GM19240 (cell line): ENCODE results near the gene LINGO4.

ENCODE experiments used
- DNase-seq: peaks from one replicate; pipeline ENCODE4 v3.0.0; 2011; ENCODE audit warnings: low spot score; ENCODE audit not compliant: insufficient read length

The LINGO4 gene, protein sequence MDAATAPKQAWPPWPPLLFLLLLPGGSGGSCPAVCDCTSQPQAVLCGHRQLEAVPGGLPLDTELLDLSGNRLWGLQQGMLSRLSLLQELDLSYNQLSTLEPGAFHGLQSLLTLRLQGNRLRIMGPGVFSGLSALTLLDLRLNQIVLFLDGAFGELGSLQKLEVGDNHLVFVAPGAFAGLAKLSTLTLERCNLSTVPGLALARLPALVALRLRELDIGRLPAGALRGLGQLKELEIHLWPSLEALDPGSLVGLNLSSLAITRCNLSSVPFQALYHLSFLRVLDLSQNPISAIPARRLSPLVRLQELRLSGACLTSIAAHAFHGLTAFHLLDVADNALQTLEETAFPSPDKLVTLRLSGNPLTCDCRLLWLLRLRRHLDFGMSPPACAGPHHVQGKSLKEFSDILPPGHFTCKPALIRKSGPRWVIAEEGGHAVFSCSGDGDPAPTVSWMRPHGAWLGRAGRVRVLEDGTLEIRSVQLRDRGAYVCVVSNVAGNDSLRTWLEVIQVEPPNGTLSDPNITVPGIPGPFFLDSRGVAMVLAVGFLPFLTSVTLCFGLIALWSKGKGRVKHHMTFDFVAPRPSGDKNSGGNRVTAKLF

DNA sequence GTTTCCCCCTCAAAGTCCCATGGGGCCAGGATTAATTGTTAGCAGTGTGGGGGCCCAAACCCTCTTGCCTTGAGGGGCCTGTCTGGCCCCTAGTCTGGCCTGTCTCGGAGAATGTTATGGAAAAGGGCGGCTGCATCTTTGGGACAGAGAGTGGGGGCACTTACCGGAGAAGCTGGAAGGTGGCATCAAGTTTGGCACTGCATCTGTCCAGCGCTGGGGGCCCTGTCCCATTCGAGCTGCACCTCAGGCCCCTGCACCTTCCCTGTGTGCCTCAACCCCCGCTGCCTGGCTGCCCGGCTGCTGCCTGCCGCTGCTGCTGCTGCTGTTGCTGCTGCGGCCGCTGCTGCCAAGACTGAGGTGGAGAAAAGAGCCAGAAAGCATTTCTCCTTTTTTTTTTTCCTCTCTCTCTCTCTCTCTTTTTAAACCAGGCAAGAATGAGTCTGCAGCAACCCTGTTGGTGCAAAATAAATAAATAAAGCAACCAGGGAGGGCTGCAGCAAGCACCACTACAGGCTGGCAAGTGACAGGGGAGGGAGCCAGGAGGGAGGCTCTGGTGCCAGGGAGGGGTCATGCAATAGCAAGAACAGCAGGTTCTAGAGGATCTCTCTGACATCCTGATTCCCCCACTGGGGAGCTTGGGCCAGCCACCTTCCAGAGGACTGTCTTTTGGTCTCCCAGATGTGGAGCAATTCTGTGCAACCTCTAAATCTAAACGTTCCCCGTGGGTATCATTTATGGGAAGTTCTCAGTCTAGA lies at the start of gene LINGO4:
Gene LINGO4, minus strand, starts transcription at position 354 of the 755 bp plus-strand sequence. CDS start 2,715 bp downstream, outside the sequence.
- no peak for DNase-seq

DNA sequence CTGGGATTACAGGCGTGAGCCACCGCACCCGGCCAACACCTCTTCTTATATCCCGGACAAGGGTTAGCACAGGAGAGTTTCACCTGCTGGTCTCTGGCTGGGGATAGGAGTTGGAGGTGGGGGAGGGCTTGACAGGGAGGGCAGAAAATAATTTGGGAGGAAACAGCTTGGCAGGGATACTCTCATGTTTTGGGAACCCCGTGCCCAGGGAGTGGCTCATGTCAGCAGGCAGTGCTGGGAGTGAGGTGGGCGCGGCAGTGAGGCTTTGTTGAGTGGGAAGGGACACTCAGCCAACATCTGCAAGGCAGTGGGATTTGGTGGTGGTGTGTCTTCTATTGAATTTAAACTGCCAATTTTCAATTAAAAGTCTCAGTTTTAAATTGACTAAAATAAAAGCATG lies 49.4 kb upstream of the LINGO4 start:
- DNase-seq = no peak

DNA sequence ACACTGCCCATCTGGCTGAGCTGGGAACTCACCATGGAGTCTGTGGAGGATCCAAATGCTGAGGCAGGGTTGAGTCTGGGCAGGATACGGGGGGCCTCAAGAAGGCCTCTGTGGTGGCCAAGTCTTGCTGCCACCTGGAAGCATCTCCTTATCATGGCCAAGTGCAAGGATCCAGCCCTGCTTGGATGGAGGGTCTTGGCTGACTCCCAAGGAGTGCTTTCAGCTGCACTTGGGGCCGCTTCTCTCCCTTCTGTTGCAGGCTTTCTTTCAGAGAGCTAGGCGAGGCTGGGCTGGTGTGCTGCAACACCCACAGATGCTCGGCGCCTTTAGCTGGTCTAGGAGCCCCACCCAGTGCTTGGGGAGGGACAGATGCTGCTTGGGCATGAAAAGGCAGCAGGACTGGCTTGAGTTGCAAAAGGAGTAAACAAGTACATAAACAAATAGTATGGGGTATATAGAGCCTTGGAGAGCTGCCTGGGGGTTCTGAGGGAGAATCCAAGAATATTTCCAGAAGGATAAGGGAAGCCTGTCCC lies 48.3 kb upstream of the LINGO4 start, which contains the start of gene THEM5:
Gene THEM5, minus strand, starts transcription at position 302 of the 533 bp plus-strand sequence. Its CDS starts 147 bp downstream, at position 155.
- no peak for DNase-seq

DNA sequence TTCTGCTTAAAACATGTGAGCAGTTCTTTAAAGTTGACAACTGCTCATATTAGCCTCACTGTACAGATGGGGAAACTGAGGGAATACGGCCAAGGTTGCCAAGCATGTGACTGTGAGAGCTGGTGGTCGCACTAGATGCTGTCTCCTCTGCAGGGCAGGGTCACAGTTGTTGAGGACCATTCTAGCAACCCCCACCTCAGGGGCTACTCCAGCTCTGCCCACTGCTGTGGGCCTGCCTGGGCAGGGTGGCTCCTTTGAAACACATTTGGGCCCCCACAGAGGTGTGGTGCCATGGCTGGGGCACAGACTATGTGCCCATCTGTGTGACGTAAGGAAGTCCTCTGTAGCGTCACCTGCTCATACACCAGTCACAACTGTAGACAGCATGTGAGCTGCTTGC lies 47.5 kb upstream of the LINGO4 start:
- DNase-seq = no peak

DNA sequence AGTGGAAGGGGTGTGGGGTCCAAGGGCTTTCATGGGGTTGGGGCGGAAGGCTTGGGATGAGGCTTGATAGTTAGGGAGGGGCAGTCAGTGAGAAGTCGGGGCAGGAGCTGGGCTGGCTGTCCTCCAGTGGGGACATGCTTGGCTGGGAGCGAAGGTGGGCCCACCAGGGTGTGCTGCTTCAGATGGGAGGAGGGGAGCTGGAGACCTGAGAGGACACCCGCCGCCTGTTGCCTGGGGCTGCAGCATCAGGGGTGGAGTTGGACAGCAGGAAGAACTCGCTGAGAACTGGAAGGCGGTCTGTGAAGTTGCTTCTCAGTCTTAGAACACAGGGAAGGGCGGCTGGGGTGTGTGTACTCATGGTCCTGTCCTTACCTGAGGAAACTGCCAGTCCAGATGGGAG lies 46.7 kb upstream of the LINGO4 start:
- DNase-seq = no peak

DNA sequence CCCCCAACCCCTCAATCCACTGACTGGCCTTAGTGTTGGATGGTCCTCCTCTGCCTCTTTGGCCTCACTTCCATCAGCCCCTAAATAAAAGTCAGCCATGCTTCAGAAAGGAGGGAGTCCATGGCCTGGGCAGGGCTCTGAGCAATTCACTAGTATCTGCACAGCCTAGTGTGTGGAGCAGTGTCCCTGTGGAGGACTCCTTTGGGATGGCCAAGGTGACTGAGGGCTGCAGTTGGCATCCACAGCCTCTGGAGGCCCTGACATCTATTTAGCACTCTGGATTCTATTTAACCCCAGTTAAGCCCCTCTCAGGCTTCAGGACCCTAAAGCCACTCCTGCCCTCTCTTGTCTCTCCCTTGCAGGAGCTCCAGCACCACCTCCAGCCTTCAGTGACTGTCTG lies 44.7 kb upstream of the LINGO4 start:
- DNase-seq = no peak

DNA sequence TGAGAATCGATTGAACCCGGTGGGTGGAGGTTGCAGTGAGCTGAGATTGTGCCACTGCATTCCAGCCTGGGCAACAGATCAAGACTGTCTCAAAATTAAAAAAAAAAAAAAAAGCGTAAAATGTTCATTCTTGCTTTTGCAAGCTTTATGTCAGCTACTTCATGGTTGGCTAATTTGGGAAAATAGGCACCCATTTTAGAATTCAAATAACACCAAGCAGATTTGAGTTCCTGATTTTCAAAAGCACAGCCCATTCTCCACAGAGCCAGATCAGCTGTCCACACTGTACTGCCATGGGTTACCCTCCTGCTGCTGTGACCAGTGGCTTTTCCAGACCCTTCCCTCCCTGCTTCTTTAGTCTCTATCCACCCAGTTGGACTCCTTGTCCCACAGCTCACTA lies 43.9 kb upstream of the LINGO4 start:
- DNase-seq = no peak

DNA sequence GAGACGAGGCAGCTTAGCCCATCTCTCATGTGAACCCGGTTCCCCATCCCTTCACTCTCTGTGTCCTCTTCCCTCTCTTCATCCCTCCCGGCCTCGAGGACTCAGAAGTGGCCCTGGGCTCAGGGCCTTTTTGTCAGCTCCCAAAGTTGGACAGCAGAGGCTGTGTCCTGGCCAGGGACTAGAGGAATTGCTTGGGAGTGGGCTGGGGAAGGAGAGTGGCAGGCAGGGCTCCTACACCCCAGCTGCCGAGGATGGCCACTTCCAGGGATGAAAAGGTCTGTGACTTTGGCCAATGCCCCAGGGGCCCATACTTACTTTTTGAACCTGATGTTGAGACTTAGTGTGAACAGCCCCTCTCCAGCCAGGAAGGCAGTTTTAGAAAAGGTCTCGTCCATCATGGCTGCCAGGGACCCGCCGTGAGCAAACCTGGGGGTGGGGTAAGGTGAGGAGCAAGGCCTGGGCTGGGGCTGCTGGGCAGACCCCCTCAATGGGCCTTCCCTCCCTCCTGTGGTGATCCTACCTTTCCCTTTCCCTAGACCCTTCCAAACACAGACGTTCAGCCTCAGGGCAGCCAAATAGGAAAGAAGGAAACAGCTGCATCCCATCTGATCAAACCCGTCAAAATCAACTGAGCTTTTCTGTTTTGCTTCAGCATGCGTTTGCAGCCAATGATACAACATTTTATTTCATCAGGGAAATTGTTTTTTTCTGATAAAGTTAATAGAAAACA lies 42.8 kb upstream of the LINGO4 start:
- no peak for DNase-seq

DNA sequence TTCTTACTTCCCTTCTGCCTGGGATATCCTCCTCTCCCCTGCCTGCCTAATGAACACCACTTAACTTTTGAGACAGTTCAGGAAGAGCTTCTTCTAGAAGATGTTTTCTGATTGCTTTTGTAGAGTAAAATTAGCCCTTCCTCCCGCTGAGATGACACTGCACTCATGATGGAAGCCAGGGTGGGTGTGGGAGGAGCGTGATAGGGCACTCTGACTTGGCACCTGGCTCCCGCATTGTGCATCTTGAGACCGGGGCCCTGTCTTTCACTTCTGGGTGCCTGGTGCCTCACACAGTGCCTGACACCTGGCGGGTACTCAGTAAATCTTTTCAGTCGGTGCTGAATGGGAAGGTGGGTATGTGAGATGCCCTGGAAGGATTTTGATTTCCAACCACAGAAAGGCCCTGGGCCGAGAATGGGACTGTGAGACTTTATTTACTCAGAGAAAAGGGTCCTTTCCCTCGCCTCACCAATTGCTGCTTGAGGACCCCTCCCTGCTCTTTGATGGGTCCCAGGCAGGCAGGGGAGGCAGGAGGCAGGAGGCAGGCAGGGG lies 41.5 kb upstream of the LINGO4 start:
- DNase-seq = no peak

DNA sequence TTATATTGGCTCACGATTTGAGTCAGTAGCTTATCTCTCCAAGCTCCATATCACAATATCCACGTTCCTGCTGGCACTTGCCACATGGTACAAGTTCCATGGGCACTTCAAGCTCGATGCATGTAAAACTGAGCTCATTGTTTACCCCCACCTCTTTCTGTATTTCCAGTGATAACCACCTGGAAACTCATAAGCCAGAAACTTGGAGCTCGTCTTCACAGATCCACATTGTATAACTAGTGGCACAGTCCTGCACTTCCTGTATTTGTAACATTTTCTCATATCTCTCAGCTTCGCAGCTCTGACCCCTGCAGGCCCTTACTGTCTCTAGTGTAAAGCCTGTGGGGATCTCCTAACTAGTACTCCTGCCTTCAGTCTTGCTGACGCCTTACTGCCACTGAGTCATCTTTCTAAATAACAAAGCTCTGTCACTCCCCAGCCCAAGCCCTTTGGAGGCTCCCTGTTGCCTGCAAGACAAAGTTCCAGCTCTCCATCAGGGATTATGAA lies 40.9 kb upstream of the LINGO4 start:
- DNase-seq = no peak

DNA sequence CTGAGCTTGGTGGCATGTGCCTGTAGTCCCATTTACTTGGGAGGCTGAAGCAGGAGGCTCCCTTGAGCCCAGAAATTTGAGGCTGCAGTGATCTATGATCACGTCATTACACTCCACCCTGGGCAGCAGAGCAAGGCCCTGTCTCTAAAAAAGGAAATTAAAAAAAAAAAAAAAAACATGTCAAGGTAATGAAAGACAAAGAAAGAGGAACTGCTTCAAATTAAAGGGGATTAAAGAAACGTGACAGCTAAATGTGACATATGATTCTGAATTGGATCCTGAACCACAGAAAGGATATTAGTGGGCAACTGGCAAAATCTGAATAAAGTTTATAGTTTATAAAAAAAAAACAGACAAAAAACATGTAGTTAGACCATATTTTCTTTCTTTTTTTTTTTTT lies 38.2 kb upstream of the LINGO4 start:
- no peak for DNase-seq

DNA sequence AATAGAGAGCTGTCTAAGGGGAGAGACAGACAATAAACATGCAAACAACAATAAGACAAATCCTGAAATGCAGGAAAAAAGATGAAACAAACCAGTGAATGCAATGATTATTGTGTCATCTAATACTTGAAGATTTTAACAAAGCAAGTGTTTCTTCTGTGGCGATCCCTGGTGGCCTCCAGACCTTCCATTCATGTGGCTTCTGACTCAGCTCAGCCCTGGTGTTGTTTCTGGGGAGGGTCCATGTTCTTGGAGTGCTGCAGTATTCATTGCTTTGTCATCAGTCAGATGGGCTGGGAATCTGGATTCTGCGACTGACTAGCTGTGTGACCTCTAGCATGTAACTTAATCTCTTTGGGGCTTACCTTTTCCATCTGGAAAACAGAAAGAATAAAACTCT lies 35.9 kb upstream of the LINGO4 start:
- no peak for DNase-seq

DNA sequence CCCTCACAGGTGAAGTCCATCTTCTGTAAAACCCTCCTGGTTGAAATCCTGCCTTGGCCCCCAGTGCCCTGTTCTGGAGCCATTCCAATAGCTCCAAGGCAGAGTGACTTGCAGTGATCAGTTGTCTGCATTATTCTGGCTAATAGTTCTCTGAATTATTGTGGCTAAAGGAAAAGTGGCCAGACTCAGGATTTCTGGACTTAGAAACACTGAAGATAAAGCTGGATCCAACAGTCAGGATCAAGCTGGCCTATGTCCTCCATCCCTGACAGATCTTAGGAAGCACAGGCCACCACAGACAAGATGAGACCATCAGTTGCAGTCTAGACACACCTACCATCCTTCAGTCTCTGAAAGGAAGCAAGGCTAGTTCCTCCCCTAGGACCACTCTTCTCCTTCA lies 35.2 kb upstream of the LINGO4 start:
- no peak for DNase-seq

DNA sequence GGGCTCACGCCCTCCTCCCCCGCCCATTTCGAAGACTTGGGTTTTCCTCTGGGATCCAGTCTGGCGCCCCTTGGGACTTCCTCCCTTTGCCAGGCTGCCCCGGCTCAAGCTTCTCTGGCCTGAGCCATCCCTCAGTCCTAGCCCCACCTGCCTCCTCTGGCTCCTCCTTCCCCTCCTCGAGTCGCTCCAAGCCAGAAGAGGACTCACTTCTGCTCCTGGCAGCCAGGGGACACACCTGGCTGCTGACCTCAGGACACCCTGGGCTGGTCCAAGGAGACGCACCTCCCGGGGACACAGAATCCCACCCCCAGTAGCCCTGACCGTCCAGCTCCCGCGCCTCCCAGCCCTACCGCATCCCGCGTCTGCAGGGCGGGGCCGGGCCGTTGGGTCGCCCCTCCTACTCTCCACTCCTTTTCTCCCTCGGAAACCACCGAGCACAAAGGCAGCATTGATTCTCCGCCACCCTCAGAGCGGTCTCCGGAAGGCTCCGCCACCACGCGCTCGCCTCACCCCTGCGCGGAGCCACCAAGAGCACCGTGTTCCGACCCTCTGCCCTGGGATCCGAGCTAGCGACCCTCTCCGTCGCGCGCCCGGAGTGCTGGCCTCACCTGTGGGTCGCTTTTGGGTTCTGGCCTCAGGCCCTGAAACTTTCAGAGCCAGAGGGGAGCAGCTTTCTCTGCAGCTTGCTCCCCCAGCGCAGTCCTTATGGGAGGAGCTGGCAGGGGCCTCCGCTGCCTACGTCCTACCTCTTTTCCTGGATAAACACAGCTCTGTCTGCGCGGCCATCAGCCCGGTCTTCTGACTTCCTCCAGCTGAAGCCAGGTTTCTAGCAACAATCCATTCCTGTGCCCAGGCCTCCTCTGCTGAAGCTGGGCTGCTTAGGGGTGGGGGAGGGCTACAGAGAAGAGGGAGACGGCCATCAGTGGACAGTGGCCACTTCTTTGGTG lies 34.5 kb upstream of the LINGO4 start, which contains the start of gene C2CD4D:
Gene C2CD4D, minus strand, starts transcription at position 364 of the 947 bp plus-strand sequence. CDS start 831 bp downstream, outside the sequence.
- peak; percentile 36 for DNase-seq

DNA sequence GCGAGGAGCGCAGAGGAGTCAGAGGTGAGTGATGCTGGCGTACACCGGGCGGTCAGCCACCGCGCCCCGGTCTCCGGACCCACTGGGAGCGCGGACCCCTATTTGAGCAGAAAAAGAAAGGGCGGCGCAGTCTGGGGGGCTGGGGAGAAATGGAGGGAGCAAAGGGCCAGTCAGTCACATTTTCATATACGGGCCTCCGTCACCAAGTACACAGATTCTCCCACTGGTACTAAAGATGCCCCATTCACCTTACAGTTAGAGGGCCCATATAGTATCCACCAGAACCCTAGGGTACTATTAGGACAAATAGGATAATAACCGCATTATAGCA lies 33.8 kb upstream of the LINGO4 start:
- DNase-seq = no peak

DNA sequence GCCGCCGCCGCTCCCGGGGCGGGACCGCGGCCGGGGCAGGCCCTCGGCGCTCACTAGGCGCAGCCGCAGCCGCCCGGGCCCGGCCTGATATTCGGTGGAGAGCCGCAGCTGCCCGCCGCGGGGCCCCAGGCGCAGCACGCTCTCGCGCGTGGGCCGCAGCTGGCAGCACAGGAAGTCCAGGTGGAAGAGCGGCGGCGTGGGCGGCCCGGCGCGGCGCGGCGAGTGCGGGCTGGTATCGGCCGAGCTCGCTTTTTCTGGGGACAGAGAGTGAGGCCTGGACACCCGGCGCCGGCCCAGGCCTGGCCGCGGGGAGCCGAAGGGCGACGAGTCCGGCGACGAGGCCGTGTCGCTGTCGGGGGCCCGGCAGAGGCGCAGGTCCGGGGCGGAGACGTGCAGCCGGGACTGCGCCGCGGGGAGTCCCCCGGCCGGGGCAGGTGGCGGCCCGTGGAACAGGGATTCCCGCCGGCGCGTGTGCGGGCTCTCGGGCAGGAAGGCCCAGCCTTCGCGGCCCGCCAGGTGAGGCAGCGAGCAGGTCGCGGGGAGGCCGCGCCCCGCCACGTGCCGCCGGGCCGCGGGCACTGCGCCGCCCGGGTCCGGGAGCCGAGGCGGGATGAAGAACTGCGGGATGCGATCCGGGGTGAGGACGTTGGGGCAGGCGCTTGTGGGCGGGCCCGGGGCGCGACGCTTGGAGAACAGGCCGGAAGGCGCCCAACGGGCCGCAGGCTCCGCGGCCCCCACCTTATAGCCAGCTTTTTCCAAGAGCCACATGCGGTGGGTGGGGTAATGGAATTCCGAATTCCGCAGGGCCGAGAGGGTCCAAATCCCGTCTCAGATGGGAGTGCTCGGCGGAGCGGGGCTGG lies 33.2 kb upstream of the LINGO4 start:
- DNase-seq = no peak

DNA sequence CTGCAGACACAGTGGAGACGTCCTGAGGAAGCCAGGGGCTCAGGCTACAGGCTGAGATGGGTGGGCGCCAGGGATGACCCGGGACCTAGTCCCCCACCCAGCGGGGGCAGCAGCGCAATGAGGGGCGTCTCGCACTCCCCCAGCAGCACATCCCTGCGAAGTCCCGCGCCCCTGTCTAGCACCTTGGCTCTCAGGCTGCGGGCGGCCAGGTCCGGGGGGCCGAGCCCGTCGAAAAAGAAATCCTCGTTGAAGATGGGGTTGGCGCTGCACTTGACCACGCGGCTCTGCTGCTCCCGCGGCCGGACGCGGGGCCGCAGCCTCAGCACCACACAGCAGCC lies 32.6 kb upstream of the LINGO4 start:
- DNase-seq = no peak

DNA sequence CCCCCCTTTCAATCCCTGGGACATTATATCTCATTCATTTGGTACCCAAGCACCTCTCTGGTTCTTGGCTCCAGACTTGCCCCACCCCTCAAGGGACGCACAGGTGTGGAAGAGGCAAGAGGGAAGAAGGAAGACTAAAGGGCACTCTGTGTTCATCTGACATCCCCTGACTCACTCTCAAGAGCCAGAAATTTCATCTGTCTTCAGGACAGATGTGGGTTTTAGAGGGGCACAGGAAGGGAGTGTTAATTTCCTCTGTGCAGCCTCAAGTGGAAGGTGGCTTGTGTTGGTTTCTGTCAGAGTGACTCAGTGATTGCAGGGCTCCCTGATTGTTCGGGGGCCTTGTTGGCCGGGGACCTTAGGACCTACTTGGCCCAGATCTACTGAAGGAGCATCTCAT lies 32.0 kb upstream of the LINGO4 start:
- DNase-seq = no peak

DNA sequence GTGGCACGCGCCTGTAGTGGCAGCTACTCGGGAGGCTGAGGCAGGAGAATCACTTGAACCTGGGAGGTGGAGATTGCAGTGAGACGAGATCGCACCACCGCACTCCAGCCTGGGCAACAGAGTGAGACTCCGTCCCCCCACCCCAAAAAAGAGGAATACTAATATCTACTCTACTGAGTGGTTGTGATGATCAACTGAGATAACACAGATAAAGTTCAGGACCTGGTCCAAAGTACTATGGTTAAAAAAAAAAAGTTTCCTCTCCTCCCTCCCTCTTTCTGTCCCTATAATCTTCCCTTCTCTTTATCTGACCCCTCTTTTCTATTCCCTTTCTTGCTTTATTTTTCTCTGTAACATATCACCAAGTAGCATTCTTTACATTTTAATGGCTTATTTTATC lies 30.4 kb upstream of the LINGO4 start:
- no peak for DNase-seq
